Sigmoid colon (tissue), 4 donors: ENCODE results near the gene HPCAL1.

ENCODE experiments used
- EP300 ChIP-seq, 4 donors: sonication (generic); formaldehyde crosslinking; IDR thresholded peaks; one replicate each; pipeline ENCODE4 v1.6.1; 2017; ENCODE audit warnings: antibody characterized with exemption in 4 of 4
- POLR2A ChIP-seq, 2 donors: fragments of 450-650 bp; IDR thresholded peaks; one replicate each; pipeline ENCODE4 v1.6.1; 2016; ENCODE audit warnings: antibody characterized with exemption in 2 of 2, mild to moderate bottlenecking in 2 of 2, moderate library complexity in 2 of 2
- TF ChIP-seq, protein P1 (sequence below), 4 experiments: fragments of 450-650 bp in 3 of 4; fragments of 200-600 bp in 1 of 4; IDR thresholded peaks; one replicate each; pipeline ENCODE4 v1.5.1; 2016 to 2019; ENCODE audit warnings: antibody characterized with exemption in 4 of 4, mild to moderate bottlenecking in 3 of 4, moderate library complexity in 2 of 4

DNA sequence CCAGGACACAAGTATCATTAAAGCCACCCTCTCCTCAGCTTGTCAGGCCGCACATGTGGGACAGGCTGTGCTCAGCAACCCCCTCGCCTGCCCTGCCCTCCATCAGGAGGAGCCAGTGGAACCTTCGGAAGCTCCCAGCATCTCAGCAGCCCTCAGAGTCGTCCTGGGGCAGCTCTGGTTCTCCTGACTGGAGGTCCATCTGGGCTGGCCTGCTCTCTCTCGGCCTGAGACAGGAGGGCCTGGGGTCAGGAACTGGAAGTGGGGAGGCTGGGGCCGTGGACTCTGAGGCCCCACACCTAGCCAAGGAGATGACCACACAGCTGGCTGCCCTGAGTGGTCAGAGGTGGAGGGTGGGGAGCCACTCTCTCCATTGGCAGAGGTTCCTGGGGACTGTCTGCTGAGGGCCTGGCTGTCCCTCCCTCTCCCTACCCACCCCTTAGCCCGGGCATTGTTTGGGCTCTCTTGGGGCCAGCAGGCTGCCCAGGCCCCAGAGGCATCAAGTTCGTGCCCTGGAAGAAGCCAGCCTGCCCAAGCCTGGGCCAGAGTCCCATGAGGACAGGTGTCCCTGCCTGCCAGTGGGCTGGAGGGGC lies 122.3 kb downstream of the HPCAL1 start:
- TF ChIP-seq EP300 (IDR thresholded peaks at IDR 0.05) (no peak), POLR2A (IDR thresholded peaks at IDR 0.05) (no peak)
- TF ChIP-seq, protein P1, sequence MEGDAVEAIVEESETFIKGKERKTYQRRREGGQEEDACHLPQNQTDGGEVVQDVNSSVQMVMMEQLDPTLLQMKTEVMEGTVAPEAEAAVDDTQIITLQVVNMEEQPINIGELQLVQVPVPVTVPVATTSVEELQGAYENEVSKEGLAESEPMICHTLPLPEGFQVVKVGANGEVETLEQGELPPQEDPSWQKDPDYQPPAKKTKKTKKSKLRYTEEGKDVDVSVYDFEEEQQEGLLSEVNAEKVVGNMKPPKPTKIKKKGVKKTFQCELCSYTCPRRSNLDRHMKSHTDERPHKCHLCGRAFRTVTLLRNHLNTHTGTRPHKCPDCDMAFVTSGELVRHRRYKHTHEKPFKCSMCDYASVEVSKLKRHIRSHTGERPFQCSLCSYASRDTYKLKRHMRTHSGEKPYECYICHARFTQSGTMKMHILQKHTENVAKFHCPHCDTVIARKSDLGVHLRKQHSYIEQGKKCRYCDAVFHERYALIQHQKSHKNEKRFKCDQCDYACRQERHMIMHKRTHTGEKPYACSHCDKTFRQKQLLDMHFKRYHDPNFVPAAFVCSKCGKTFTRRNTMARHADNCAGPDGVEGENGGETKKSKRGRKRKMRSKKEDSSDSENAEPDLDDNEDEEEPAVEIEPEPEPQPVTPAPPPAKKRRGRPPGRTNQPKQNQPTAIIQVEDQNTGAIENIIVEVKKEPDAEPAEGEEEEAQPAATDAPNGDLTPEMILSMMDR (IDR thresholded peaks at IDR 0.05): no peak
